Activated naive CD8-positive, alpha-beta T cell treated with anti-CD3 and anti-CD28 coated beads, Interleukin-2, amount 50 U/mL, for 24 hours (primary cell): ENCODE results near the gene ACAA1.
A peak's percentile ranks its signal among the peaks of the same experiment; 100 is the strongest.
"Not testable (repeated sequence)": the region's sequence is repeated elsewhere in the genome, so short reads cannot be mapped to it uniquely, and the experiment has no call there.

Experiments used
- ATAC-seq: fragments of 150-1000 bp; cut with Tn5 transposase; one replicate; pipeline ENCODE4 v1.10.0; 2021
- DNase-seq: peaks from one replicate; pipeline ENCODE4 v3.0.0; 2021
- H3K27ac Mint-ChIP-seq: one replicate; pipeline ENCODE4 v1.8.0; 2021; ENCODE audit warnings: mild to moderate bottlenecking, mixed read lengths
- H3K27me3 Mint-ChIP-seq: one replicate; pipeline ENCODE4 v1.8.0; 2021; ENCODE audit warnings: mixed read lengths
- H3K36me3 Mint-ChIP-seq: one replicate; pipeline ENCODE4 v1.8.0; 2021; ENCODE audit warnings: low read depth, mixed read lengths
- H3K4me1 Mint-ChIP-seq: one replicate; pipeline ENCODE4 v1.8.0; 2021; ENCODE audit warnings: mixed read lengths
- H3K4me3 Mint-ChIP-seq: one replicate; pipeline ENCODE4 v1.8.0; 2021; ENCODE audit warnings: mild to moderate bottlenecking, moderate library complexity, mixed read lengths
- H3K9me3 Mint-ChIP-seq: one replicate; pipeline ENCODE4 v1.8.0; 2021; ENCODE audit warnings: mixed read lengths

ACAA1 gene

DNA sequence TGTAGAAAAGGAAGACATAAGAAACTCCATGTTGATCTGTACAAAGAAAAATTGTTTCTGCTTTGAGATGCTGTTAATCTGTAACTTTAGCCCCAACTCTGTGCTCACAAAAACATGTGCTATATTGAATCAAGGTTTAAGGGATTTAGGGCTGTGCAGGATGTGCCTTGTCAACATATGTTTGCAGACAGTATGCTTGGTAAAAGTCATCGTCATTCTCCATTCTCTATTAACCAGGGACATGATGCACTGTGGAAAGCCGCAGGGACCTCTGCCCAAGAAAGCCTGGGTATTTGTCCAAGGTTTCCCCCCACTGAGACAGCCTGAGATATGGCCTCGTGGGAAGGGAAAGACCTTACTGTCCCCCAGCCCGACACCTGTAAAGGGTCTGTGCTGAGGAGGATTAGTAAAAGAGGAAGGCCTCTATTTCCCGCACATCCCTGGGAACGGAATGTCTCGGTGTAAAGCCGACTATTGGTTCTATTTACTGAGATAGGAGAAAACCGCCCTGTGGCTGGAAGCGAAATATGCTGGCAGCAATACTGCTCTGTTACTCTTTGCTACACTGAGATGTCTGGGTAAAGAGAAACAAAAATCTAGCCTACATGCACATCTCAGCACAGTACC is 2.3 kb downstream of the ACAA1 start:
- H3K4me3 Mint-ChIP-seq = peak overlapping the region; percentile 94
- ATAC-seq, H3K9me3 Mint-ChIP-seq, H3K27ac Mint-ChIP-seq, H3K27me3 Mint-ChIP-seq, DNase-seq: not testable (repeated sequence)
- H3K4me1 Mint-ChIP-seq = peaks cover 38% of the 10 kb centered on the region
- H3K36me3 Mint-ChIP-seq = peaks cover 31% of the 10 kb centered on the region

DNA sequence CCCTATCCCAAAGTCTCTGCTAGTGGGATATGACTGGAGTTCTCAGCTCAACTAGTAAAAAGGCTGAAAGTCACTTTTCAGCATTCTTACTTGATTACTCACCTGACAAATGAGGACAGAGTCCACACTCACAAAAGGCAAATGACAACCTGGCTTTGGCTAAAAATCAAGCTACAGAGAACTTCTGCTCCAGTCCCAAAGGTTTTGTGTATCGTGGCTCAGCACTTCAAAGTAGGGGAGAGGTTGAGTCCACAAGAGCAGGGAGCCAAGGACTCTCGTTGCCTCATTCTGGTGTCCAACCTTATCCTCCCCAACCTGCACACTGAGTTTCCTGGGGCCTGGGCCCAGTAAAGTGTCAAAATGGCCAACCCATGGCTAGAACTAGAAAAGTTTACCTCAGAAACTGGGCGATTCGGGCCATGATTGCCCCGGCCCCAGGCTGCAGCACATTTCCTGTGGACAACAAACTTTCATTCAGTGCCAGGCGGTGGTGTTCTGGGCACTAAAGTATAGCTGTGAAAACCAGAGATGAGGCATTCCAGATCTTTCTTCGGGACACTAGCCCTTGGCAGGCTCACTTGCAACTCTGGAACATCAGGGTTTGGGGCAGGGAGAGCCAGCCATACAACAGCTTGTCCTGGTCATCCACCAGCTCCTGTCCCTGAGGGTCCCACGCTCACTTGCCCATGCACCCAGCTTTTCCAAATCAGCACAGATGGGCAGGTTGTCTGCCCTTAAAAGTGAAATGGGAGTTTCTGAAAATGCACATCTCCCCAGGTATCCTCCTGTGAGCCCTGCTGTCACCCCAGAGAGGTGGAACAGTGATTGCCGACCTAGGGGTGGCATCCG is 3.1 kb downstream of the ACAA1 start:
- DNase-seq (no peak), ATAC-seq (no peak)
- H3K9me3 Mint-ChIP-seq = no peaks in the 10 kb centered on the region
- peaks cover 34% of the 10 kb centered on the region for H3K4me1 Mint-ChIP-seq
- H3K27me3 Mint-ChIP-seq = no peaks in the 10 kb centered on the region
- H3K27ac Mint-ChIP-seq = no peak overlapping the region
- H3K4me3 Mint-ChIP-seq = no peak overlapping the region
- H3K36me3 Mint-ChIP-seq = peaks cover 34% of the 10 kb centered on the region

DNA sequence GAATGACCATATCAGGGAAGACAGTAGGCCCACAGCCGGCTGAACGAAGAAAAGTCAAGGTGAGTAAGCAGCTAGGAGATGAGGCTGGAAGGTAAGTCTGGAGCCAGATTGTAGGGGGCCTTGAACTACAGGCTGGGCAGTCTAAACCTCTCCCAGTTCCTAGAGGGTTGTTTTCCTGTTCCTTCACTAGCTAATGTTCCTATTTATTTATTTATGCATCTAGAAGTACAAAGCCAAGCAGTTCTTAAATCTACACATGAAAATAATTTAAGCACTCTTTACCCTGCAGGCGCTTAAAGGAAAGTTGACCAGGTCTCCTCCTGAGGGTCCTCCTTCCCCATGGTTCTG is 3.7 kb downstream of the ACAA1 start:
- DNase-seq (no peak), ATAC-seq (no peak)
- no peak overlapping the region for H3K4me3 Mint-ChIP-seq
- no peaks in the 10 kb centered on the region for H3K27me3 Mint-ChIP-seq
- H3K27ac Mint-ChIP-seq = peak overlapping the region; percentile 6
- peaks cover 32% of the 10 kb centered on the region for H3K4me1 Mint-ChIP-seq
- H3K9me3 Mint-ChIP-seq = no peaks in the 10 kb centered on the region
- H3K36me3 Mint-ChIP-seq = peaks cover 34% of the 10 kb centered on the region

DNA sequence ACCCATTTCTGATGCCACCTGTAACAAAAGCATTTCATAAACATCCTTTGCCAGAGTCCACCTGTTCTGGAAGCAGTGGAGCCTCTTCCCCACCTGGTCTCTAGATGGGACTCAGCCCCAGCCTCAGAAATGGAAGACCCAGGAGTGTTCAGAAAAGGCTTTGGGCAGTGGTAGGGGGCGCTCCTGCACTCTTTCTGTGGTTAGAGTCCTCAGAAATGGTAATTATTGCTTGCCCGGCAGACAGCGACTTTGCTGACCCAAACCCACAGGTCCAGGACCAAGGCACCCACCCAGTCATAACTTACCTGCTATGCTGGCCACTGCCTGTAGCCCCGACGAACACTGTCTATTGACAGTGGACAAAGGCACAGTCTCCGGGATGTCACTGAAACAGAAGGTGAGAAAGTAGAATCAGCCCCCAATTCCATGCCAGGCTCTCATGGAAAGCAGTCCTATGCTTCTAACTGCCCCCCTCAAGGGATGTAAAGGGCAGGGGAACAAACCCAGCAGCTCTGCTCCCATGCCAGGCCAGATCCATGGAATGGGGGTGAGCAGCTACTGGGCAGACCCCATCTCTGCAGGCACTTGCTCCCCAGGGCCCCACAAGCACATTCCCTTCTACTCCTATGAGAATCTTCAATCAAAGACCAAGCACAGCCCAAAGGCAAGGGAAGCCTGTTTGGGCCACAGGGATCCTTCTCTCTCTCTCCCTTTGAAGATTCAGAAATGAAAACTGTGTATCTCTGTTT is 5.1 kb downstream of the ACAA1 start:
- Mint-ChIP-seq H3K4me1 (peaks cover 19% of the 10 kb centered on the region), H3K4me3 (no peak overlapping the region), H3K9me3 (no peaks in the 10 kb centered on the region), H3K27ac (no peak overlapping the region), H3K36me3 (peaks cover 40% of the 10 kb centered on the region), H3K27me3 (no peaks in the 10 kb centered on the region)
- ATAC-seq (no peak), DNase-seq (peak; percentile 42)

DNA sequence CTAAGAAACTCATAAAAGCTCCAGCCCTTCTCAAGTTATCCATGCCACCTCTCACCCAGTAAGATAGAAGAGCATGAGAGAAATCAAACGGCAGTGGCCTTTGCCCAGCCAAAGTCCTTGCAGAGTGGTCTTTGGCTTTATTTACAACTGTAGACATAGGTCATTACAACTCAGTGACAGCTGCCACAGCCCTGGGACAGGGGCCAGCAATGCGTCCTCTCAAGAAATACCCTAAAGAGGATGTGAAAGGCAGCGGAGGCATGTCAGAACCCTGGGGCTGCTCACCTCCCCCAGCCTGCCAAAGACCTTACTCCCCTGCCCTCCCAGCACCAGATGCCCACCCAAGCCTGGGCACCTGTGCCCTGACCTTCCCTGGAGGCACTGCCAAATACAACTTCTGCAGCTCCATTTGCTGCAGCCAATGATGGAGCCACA is 6.3 kb downstream of the ACAA1 start:
- H3K4me1 Mint-ChIP-seq = peaks cover 12% of the 10 kb centered on the region
- H3K9me3 Mint-ChIP-seq = no peaks in the 10 kb centered on the region
- H3K36me3 Mint-ChIP-seq = peaks cover 36% of the 10 kb centered on the region
- no peak overlapping the region for H3K27ac Mint-ChIP-seq
- ATAC-seq (no peak), DNase-seq (no peak)
- no peak overlapping the region for H3K4me3 Mint-ChIP-seq
- H3K27me3 Mint-ChIP-seq = no peaks in the 10 kb centered on the region

DNA sequence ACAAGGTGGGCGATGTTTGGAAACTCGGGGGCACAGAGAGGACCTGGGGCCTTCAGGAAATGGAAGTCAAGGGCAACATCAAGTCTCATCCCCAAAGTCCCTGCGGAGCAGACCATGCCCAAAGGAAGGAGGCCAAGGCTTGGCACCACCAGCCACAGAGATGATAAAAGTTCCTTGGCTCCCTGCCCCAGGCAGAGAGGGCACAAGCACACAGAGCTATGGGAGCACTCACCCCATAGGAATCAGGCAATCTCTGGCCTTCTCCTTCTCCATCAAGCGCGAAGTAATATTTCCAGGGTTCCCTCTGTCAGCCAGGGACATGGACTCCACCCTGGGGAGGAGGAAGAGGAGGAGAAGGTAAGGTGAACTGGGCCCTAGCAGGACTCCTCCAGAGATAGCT is 7.9 kb downstream of the ACAA1 start:
- H3K4me3 Mint-ChIP-seq = no peak overlapping the region
- no peaks in the 10 kb centered on the region for H3K9me3 Mint-ChIP-seq
- peaks cover 39% of the 10 kb centered on the region for H3K36me3 Mint-ChIP-seq
- H3K27me3 Mint-ChIP-seq = no peaks in the 10 kb centered on the region
- ATAC-seq (no peak), DNase-seq (no peak)
- H3K27ac Mint-ChIP-seq = no peak overlapping the region
- no peaks in the 10 kb centered on the region for H3K4me1 Mint-ChIP-seq

DNA sequence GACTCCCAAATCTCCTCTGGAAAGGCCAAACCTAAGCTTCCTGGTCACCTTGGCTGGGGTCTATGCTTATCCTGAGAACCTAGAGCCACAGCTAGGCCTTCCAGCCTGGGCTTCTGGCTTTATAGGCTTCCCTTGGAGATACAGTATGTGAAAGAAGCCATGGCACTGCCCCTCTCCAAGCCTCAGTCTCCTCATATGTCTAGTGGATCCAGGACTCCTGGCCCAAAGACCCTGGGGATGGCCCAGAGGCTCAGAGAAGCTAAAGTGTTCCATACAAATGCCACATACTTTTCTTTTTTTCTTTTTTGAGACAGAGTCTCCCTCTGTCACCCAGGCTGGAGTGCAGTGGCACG is 8.6 kb downstream of the ACAA1 start:
- Mint-ChIP-seq H3K4me1 (peaks cover 1% of the 10 kb centered on the region), H3K9me3 (no peaks in the 10 kb centered on the region), H3K36me3 (peaks cover 39% of the 10 kb centered on the region), H3K27ac (no peak overlapping the region), H3K27me3 (no peaks in the 10 kb centered on the region), H3K4me3 (no peak overlapping the region)
- DNase-seq = peak; percentile 0
- no peak for ATAC-seq

DNA sequence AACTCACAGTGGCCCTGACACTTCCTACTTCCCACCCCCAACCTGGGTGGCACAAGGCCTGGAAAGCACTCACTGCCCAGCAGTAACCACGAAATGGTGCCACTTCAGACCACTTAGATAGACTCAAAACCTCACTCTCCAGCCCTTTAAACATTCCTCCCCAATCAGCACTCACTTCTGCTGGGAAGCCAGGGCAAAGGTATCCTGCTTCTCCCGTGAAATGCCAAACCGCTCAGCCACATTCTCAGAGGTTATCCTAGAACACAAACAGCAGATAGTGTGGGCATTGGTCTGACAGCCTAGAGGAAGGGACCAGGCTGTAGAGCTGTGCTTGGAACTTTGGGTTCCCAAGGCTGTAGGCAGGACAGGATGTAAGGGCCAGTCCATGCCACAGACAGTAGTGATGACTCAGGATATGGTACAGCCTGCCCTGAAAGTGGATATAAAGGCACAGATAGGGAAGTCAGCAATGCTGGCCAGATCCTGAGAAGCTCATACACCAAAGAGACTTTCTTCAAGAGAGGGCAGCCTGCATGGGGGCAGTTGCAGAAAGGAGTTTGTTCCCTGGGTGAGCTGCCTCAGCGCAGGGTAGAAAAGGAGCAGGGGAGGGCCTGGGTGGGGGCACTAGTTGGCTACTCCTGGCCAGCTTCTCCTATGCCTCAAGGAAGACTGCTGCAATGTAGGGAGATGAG is 9.2 kb downstream of the ACAA1 start:
- Mint-ChIP-seq H3K27ac (no peak overlapping the region), H3K4me3 (no peak overlapping the region)

DNA sequence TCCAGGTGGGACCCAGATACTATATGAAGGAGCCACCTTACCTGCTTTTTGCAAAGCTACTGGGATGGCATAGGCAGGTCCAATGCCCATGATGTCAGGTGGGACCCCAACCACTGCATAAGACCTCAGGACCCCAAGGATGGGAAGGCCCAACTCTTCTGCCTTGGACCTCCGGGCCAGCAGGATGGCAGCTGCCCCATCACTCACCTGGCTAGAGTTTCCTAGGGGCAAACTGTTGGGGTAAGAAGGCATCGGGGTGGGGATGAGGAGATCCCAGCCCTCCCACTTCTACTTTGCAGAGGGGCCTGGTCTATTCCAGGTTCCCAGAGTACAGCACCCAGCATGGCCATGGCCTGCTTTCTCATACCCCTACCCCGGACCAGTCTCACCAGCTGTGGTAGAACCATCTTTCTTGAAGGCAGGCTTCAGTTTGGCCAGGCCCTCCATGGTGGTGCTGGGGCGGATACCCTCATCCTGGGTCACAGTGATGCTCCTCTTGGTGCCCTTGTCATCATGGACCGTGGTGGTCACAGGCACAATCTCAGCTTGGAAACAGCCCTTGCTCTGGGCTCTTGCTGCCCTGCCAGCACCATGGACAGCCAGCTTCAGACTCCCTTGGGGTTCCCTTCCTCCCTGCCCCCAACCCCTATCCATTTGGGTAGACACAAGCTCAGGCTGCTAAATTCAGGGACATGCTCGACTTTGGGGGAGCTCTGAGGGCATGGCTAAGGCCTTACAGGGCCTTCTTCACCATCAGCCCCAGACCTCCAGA is 10.6 kb downstream of the ACAA1 start:
- H3K4me3 Mint-ChIP-seq = no peak overlapping the region
- ATAC-seq (no peak), DNase-seq (no peak)
- no peaks in the 10 kb centered on the region for H3K27me3 Mint-ChIP-seq
- no peak overlapping the region for H3K27ac Mint-ChIP-seq
- peaks cover 14% of the 10 kb centered on the region for H3K4me1 Mint-ChIP-seq
- H3K36me3 Mint-ChIP-seq = peaks cover 37% of the 10 kb centered on the region
- H3K9me3 Mint-ChIP-seq = no peaks in the 10 kb centered on the region

More for the DNA sequence above, 9.2 kb downstream of the ACAA1 start:
- Mint-ChIP-seq H3K4me1 (peaks cover 6% of the 10 kb centered on the region), H3K27me3 (no peaks in the 10 kb centered on the region), H3K36me3 (peaks cover 39% of the 10 kb centered on the region), H3K9me3 (no peaks in the 10 kb centered on the region)
- DNase-seq (no peak), ATAC-seq (no peak)

DNA sequence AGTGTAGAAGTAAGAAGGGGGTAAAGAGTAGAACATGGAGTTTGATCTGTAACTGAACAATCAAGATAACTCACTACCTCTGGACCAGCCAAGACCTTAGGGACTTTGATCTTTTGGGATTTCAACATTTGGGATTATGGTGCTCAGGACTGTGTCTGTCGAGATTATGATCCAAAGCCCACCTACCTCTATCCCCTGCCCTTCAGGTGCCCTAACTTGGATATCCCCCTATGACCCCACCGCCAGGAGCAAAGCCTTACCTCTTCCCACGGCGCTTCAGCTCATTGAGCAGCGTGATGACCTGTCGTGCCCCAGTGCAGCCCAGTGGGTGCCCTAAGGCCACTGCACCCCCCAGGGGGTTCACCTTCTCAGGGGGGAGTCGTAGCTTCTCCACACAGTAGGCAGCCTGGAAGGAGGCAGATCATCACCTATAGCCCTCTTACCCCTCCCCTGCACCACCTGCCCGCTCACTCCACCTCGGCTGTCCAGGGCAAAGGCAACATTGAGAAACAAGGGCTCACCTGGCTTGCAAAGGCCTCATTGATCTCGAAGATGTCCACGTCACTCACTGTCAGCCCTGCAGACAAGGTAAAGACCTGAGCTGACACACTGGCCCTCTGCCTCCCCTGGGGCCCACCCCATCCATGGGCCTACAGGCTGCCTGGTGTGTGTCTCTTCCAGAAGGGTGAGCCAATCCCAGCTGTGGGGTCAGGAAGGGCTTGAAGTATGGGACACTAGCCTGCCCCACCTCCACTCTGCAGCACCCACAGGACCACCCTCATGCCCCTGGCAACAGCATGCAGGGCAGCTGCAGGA is 11.4 kb downstream of the ACAA1 start:
- Mint-ChIP-seq H3K36me3 (peaks cover 30% of the 10 kb centered on the region), H3K4me3 (no peak overlapping the region), H3K9me3 (no peaks in the 10 kb centered on the region), H3K4me1 (peaks cover 14% of the 10 kb centered on the region), H3K27me3 (no peaks in the 10 kb centered on the region), H3K27ac (no peak overlapping the region)
- no peak for ATAC-seq
- DNase-seq = no peak

DNA sequence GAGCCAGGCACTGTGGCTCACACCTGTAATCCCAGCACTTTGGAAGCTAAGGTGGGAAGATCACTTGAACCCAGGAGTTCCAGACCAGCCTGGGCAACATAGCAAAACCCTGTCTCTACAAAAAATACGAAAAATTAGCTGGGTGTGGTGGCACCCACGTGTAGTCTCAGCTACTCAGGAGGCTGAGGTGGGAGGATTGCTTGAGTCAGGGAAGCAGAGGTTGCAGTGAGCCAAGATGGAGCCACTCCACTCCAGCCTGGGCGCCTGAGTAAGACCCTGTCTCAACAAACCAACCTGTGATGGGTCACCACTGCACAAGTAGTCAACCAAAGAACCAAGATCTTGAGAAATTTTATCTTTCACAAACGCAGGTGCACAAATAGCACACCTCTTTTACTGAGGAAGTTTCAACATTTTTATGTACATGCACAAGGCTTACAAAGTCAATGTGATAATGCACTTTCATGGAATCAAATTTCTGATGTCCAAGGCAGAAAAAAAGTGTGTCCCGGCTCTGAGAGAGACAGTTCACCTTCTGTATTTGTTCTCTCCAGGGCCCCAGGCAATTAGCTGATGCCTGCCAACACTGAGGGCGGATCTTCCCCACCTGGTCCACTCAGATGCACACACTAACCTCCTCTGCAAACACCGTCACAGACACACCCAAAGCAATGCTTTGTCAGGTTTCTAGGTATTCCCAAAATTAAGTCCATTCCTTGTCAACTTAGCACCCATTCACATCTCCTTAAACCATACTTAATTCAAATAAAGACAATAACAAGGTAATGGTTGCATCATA is 12.4 kb downstream of the ACAA1 start:
- H3K36me3 Mint-ChIP-seq = peaks cover 25% of the 10 kb centered on the region
- peaks cover 14% of the 10 kb centered on the region for H3K4me1 Mint-ChIP-seq
- DNase-seq (no peak), ATAC-seq (no peak)
- H3K4me3 Mint-ChIP-seq = no peak overlapping the region
- H3K27me3 Mint-ChIP-seq = no peaks in the 10 kb centered on the region
- H3K27ac Mint-ChIP-seq = no peak overlapping the region
- no peaks in the 10 kb centered on the region for H3K9me3 Mint-ChIP-seq

DNA sequence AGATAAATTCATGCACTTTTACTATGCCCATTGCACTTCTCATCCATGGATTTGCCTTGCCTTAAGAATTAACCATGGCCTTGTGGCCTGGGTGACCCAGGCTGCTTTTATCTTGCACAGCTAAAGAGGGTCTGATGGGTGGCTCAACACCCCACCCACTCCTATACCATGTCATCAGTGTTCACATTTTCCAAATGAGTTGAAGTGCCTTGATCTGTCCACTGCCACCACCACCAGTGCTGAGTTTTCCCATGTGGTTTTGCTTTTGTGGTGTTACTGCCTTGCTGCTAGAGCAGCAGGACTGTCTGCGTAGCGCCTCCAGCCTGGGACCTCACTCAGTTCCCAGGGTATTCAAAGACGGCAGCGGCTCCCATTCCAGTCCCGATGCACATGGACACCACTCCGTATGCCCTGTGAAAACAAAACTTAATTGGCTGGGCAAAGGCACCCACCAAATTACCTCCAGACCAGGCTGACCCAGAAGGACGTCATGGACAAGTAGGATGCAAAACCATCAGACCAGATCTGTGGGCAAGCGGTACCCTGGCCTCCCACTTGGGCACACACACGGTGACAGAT is 14.1 kb downstream of the ACAA1 start:
- Mint-ChIP-seq H3K36me3 (peaks cover 23% of the 10 kb centered on the region), H3K27ac (peak overlapping the region; percentile 42), H3K4me3 (no peak overlapping the region), H3K27me3 (no peaks in the 10 kb centered on the region), H3K9me3 (no peaks in the 10 kb centered on the region), H3K4me1 (peaks cover 14% of the 10 kb centered on the region)
- peak; percentile 50 for ATAC-seq
- DNase-seq = no peak
